Chondrocyte (in vitro differentiated cells): ENCODE measurements around the gene COL24A1. TPM values are rescaled to one million over a fixed set of nuclear protein-coding genes. Genes with fewer than 3 reads are reported as not detected.

Experiments used
- DNase-seq: peaks from one replicate; pipeline ENCODE4 v3.0.0; 2021; ENCODE audit warnings: mixed read lengths, low spot score
- H3K27ac Mint-ChIP-seq: one replicate; pipeline ENCODE4 v1.8.0; 2021; ENCODE audit warnings: mild to moderate bottlenecking, moderate library complexity, mixed read lengths; ENCODE audit not compliant: unreplicated experiment
- H3K27me3 Mint-ChIP-seq: 2 replicates; pipeline ENCODE4 v1.8.0; 2021; ENCODE audit warnings: low read depth, mixed read lengths
- H3K36me3 Mint-ChIP-seq: 2 replicates; pipeline ENCODE4 v1.8.0; 2021; ENCODE audit warnings: low read depth, mixed read lengths
- H3K4me1 Mint-ChIP-seq: 2 replicates; pipeline ENCODE4 v1.8.0; 2021; ENCODE audit warnings: low read depth, mild to moderate bottlenecking, mixed read lengths
- H3K4me3 Mint-ChIP-seq: one replicate; pipeline ENCODE4 v1.8.0; 2021; ENCODE audit warnings: mild to moderate bottlenecking, moderate library complexity, mixed read lengths; ENCODE audit not compliant: unreplicated experiment
- H3K9me3 Mint-ChIP-seq: 2 replicates; pipeline ENCODE4 v1.8.0; 2021; ENCODE audit warnings: low read depth, mixed read lengths
- CTCF ChIP-seq: fragments of 200-600 bp; sonication (generic); IDR thresholded peaks from 2 replicates; pipeline ENCODE4 v1.5.0; 2021; ENCODE audit warnings: antibody characterized with exemption, mild to moderate bottlenecking, moderate library complexity
- total RNA-seq: library from RNA; stranded (reverse); gene quantifications from 3 replicates; pipeline ENCODE4 v1.2.1, GENCODE V29; 2021

COL24A1 gene
- total RNA-seq, 1 donor from 2014 or later = 0.30 TPM

- no peak for DNase-seq
- Mint-ChIP-seq H3K27me3 (peaks cover 34% of the 10 kb centered on the region), H3K27ac (no peak overlapping the region), H3K4me1 (no peaks in the 10 kb centered on the region), H3K9me3 (peaks cover 3% of the 10 kb centered on the region), H3K4me3 (no peak overlapping the region), H3K36me3 (no peaks in the 10 kb centered on the region)
- TF ChIP-seq CTCF = no peak
These were observed 34.3 kb upstream of the COL24A1 start for GRCh38 chr1:86190873-86191272.

GRCh38 chr1:86184426-86184825 lies 27.9 kb upstream of the COL24A1 start:
- DNase-seq = no peak
- Mint-ChIP-seq H3K9me3 (peaks cover 2% of the 10 kb centered on the region), H3K27ac (no peak overlapping the region), H3K27me3 (peaks cover 21% of the 10 kb centered on the region), H3K4me3 (no peak overlapping the region), H3K36me3 (peaks cover 4% of the 10 kb centered on the region), H3K4me1 (no peaks in the 10 kb centered on the region)
- TF ChIP-seq CTCF = no peak

GRCh38 chr1:86183810-86184209 lies 27.2 kb upstream of the COL24A1 start:
- Mint-ChIP-seq H3K4me3 (no peak overlapping the region), H3K9me3 (peaks cover 2% of the 10 kb centered on the region), H3K27me3 (peaks cover 24% of the 10 kb centered on the region), H3K36me3 (peaks cover 6% of the 10 kb centered on the region), H3K4me1 (no peaks in the 10 kb centered on the region), H3K27ac (no peak overlapping the region)
- DNase-seq = no peak
- TF ChIP-seq CTCF = no peak

- TF ChIP-seq CTCF = no peak
- no peak for DNase-seq
- no peak overlapping the region for H3K27ac Mint-ChIP-seq
- peaks cover 14% of the 10 kb centered on the region for H3K4me1 Mint-ChIP-seq
- no peak overlapping the region for H3K4me3 Mint-ChIP-seq
- no peaks in the 10 kb centered on the region for H3K9me3 Mint-ChIP-seq
- H3K36me3 Mint-ChIP-seq = peaks cover 5% of the 10 kb centered on the region
- peaks cover 28% of the 10 kb centered on the region for H3K27me3 Mint-ChIP-seq
These were observed 19.7 kb upstream of the COL24A1 start for GRCh38 chr1:86176226-86176625.

GRCh38 chr1:86175756-86176155 lies 19.2 kb upstream of the COL24A1 start:
- Mint-ChIP-seq H3K4me1 (peaks cover 14% of the 10 kb centered on the region), H3K36me3 (peaks cover 5% of the 10 kb centered on the region), H3K9me3 (no peaks in the 10 kb centered on the region), H3K27me3 (peaks cover 28% of the 10 kb centered on the region), H3K4me3 (no peak overlapping the region), H3K27ac (no peak overlapping the region)
- no peak for TF ChIP-seq CTCF
- no peak for DNase-seq
